ENCODE results near the gene GPATCH8.
A peak's percentile ranks its signal among the peaks of the same experiment; 100 is the strongest.

GPATCH8 gene

GRCh38 chr17:44354582-44355561, 148.3 kb downstream of the GPATCH8 start:
- peak in 1 of 3 experiments; percentile 44 for DNase-seq (ENCODE audit: low read depth in 3 of 3)

DNA sequence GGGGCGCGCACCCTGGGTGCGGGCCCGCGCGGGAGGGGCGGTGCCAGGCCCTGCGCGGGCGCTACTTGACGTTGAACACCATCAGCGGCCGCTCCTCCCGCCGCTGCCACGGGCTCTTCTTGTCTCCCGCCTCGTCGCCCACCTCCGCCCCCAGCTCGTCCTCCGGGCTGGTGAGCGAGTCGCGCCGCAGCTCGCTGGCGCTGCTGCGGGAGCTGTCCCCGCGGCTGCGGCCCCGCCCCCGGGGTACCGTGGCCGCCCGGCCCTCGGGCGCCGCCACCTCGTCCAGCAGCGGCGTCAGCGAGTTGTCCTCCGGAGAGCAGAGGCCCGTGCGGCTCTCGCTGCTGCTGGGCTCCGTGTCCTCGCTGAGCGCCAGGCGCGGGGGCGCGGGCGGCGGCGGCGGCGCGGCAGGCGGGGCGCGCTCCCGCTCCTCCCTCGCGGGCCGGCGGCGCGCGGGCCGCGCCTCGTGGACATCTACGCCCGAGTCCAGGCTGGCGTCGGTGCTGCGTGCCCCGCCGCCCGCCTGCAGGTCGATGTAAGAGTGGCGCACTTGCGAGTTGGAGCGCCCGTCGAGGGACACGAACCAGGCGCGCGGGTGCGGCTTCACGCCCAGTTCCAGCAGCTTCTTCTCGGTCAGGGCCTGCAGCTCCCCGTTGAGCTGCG, 149.4 kb downstream of the GPATCH8 start:
- no peak for DNase-seq (ENCODE audit: low read depth in 3 of 3)

- no peak for DNase-seq (ENCODE audit: low read depth in 3 of 3)
These were observed 150.2 kb downstream of the GPATCH8 start for GRCh38 chr17:44352828-44353671.

DNA sequence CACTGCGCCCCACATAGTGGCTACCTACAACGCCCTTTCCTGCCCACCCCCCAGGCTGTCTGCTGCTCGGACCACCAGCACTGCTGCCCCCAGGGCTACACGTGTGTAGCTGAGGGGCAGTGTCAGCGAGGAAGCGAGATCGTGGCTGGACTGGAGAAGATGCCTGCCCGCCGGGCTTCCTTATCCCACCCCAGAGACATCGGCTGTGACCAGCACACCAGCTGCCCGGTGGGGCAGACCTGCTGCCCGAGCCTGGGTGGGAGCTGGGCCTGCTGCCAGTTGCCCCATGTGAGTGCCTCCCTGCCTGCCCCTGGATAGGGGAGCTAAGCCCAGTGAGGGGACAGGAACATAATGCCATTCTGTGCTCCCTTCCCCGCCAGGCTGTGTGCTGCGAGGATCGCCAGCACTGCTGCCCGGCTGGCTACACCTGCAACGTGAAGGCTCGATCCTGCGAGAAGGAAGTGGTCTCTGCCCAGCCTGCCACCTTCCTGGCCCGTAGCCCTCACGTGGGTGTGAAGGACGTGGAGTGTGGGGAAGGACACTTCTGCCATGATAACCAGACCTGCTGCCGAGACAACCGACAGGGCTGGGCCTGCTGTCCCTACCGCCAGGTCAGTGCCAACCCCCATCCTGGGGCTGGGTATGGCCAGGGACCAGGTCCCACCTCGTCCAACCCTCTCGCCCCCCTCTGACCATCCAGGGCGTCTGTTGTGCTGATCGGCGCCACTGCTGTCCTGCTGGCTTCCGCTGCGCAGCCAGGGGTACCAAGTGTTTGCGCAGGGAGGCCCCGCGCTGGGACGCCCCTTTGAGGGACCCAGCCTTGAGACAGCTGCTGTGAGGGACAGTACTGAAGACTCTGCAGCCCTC, 151.0 kb downstream of the GPATCH8 start:
- no peak for DNase-seq (ENCODE audit: low read depth in 3 of 3)

DNA sequence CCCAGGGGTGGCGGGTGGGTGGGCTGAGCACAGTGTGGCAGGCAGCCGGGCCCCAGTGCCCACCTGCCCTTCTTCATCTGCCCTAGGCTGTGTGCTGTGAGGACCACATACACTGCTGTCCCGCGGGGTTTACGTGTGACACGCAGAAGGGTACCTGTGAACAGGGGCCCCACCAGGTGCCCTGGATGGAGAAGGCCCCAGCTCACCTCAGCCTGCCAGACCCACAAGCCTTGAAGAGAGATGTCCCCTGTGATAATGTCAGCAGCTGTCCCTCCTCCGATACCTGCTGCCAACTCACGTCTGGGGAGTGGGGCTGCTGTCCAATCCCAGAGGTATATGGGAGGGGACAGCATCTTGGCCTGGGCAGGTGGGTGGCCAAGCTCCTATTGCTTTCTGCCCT, 151.7 kb downstream of the GPATCH8 start:
- no peak for DNase-seq (ENCODE audit: low read depth in 3 of 3)

DNA sequence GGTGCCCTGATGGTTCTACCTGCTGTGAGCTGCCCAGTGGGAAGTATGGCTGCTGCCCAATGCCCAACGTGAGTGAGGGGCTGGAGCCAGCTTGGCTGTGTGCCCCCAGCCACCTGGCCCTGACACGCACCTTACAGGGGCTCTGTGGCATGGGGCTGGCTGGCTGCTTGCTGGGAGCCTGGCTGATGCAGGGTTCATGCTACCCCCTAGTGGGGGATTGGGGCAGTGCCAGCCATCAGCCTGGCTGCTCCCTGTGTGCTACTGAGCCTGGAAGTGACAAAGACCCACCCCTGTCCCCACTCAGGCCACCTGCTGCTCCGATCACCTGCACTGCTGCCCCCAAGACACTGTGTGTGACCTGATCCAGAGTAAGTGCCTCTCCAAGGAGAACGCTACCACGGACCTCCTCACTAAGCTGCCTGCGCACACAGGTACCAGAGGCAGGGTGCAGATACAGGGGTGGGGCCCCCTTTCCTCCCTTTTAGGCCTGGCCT, 152.4 kb downstream of the GPATCH8 start:
- DNase-seq (ENCODE audit: low read depth in 3 of 3) = peak; percentile 50 to 73 (median 54)

GRCh38 chr17:44349553-44350070, 153.6 kb downstream of the GPATCH8 start:
- DNase-seq (ENCODE audit: low read depth in 3 of 3) = no peak

DNA sequence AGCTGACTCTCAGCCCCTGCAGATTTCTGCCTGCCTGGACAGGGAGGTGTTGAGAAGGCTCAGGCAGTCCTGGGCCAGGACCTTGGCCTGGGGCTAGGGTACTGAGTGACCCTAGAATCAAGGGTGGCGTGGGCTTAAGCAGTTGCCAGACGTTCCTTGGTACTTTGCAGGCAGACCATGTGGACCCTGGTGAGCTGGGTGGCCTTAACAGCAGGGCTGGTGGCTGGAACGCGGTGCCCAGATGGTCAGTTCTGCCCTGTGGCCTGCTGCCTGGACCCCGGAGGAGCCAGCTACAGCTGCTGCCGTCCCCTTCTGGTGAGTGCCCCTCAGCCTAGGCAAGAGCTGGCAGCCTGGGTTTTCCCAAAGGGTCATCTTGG, 154.2 kb downstream of the GPATCH8 start:
- no peak for DNase-seq (ENCODE audit: low read depth in 3 of 3)

DNA sequence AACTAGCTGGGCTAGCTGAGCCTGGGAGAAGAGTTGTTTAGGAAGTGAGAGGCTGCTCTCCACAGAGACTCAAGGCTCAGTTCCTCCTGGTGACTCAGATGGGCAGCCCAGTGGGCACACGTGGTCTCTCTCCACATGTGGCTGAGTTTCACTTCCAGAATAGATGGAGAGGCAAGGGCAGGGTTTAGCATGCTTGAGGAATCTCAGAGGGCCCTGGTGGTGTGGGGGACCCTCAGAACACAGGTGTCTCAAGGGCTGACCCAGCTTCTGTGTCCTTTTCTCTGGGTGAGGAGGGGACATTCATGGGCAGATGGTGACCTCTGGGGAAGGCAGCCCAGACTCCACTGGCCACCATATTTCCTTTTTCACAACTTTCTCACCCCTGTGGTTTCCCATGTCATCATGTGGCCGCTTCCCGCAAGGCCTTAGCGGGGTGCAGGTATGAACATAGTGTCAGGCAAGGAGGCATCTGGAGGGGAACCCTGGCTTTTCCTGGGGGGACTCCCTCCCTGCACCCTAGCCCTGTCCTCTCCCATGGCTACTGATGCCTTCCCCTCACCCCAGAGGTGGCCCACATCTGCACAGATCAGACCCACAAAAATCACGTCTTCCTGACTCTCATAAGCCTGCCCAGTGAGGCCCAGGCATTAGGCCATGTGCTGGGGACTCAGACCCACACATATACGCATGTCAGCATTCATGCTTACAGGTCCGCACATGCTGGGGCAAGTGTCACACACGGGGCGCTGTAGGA, 154.8 kb downstream of the GPATCH8 start:
- no peak for DNase-seq (ENCODE audit: low read depth in 3 of 3)

Data from stimulated activated CD4-positive, alpha-beta T cell treated with anti-CD3 and anti-CD28 coated beads, TNF-alpha, amount 100 ng/mL, for 24 hours (primary cell).